ENCODE data around the gene GRK1.

The GRK1 gene

GRCh38 chr13:113665597-113666328 lies 1.3 kb upstream of the GRK1 start:
- DNase-seq = no peak

GRCh38 chr13:113666329-113666670 lies 719 bp upstream of the GRK1 start:
- DNase-seq = no peak

DNA sequence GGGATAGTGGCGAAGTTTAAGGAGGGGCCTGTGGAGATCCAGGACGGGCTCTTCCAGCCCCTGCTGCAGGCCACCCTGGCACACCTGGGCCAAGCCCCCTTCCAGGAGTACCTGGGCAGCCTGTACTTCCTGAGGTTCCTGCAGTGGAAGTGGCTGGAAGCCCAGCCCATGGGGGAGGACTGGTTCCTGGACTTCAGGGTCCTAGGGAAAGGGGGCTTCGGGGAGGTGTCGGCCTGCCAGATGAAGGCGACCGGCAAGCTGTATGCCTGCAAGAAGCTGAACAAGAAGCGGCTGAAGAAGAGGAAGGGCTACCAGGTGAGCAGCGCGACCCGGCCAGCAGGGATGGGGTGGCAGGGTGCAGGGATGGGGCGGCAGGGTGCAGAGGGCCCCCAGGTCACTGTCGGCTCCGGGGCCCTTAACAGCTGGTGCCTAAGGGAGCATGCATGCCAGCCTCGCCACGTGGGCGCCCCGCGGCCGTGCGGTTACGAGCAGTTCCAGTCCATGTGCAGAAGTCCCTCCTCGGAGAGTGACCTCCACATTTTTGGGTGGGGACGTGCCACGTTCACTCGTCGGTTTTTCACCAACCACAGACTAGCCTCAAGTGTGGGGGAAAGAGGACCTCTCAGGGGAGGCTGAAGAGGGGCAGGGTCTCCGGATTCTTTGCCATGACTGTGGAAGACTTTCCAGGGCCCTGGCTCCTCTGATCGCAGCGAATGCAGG lies 912 bp downstream of the GRK1 start:
- no peak for DNase-seq

- no peak for DNase-seq
Observed at GRCh38 chr13:113668491-113668971, 1.5 kb downstream of the GRK1 start.

DNA sequence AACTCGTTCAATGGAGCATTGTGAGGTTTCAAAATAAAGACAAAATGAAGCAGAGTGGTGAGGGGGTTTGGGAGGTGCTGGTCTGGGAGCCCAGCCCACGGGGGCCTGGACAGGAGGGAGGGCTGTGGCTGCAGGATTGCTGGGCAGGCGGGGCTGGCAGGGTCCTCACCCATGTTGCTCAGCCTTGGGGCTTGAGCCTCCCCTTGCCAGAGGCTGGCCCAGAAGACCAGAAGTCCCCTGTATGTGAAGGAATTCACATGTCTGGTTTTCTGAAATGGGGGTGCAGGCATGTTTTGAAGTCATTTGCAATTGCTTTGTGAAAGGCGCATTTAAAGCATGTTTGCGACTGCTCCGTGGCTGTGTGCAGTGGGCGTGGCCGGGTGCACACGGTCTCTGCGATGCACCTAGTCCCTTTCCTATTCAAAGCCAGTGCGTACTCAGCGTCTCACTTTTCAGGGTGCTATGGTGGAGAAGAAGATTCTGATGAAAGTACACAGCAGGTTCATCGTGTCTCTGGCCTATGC lies 2.3 kb downstream of the GRK1 start:
- no peak for DNase-seq

GRCh38 chr13:113669755-113670341 lies 2.8 kb downstream of the GRK1 start:
- no peak for DNase-seq

GRCh38 chr13:113670541-113670940 lies 3.5 kb downstream of the GRK1 start:
- no peak for DNase-seq

- no peak for DNase-seq
Observed at GRCh38 chr13:113671066-113672001, 4.3 kb downstream of the GRK1 start.

GRCh38 chr13:113672002-113672651 lies 5.1 kb downstream of the GRK1 start:
- DNase-seq = no peak

- DNase-seq = no peak
Observed at GRCh38 chr13:113722921-113723320, 55.9 kb downstream of the GRK1 start.

DNA sequence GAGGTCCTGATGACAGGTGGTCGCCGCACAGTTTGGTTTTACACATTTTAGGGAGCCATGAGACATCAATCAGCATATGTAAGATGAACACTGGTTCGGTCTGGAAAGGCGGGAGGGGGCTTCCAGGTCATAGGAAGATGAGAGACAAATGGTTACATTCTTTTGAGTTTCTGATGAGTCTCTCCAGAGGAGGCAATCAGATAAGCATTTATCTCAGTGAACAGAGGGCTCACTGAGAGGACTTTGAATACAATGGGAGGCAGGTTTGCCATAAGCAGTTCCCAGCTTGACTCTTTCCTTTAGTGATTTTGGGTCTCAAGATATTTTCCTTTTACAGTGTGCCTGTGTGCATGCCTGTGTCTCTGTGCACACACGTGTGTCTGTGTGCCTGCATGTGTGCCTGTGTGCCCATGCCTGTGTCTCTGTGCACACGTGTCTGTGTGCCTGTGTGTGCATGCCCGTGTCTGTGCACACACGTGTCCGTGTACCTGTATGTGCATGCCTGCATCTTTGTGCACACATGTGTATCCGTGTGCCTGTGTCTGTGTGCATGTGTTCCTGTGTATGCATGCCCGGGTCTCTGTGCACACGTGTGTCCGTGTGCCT lies 56.5 kb downstream of the GRK1 start:
- no peak for DNase-seq

GRCh38 chr13:113724016-113724758 lies 57.2 kb downstream of the GRK1 start:
- DNase-seq = no peak

DNA sequence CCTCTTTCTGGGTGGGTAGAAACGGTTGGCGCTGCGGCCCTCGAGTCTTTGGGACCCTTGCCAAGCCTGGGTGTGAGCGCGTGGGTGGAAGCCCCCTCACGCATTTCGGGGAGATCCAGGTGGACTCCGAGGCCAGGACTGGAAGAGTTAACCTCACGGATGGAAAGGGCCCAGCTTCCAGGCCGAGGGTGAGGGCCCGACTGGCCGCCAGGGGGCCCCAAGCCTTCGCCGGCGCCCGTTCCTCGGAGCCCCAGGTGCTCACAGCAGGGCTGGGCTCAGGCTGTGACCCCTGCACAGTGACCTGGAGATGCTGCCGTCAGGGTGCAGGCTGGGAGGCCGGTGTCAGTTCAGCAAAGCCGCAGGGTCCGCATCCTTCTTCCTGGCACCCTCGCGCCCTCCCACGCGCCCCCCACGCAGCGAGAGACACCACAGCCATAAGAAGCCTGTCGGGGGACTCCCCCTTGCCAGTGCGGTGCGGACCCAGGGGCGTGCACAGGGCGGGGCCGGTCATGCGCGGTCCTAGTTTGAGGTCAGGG lies 57.8 kb downstream of the GRK1 start:
- peak; percentile 17 to 91 (median 73) for DNase-seq

DNA sequence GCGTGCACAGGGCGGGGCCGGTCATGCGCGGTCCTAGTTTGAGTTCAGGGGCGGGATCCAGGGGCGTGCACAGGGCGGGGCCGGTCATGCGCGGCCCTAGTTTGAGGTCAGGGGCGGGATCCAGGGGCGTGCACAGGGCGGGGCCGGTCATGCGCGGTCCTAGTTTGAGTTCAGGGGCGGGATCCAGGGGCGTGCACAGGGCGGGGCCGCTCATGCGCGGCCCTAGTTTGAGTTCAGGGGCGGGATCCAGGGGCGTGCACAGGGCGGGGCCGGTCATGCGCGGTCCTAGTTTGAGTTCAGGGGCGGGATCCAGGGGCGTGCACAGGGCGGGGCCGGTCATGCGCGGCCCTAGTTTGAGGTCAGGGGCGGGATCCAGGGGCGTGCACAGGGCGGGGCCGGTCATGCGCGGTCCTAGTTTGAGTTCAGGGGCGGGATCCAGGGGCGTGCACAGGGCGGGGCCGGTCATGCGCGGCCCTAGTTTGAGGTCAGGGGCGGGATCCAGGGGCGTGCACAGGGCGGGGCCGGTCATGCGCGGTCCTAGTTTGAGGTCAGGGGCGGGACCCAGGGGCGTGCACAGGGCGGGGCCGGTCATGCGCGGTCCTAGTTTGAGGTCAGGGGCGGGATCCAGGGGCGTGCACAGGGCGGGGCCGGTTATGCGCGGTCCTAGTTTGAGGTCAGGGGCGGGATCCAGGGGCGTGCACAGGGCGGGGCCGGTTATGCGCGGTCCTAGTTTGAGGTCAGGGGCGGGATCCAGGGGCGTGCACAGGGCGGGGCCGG lies 58.5 kb downstream of the GRK1 start:
- peak in 14 of 56 donors; percentile 21 to 89 (median 70) for DNase-seq

GRCh38 chr13:113726106-113726821 lies 59.2 kb downstream of the GRK1 start:
- DNase-seq = peak in 35 of 56 donors; percentile 10 to 65 (median 33)

GRCh38 chr13:113726961-113727411 lies 60.0 kb downstream of the GRK1 start:
- no peak for DNase-seq

DNA sequence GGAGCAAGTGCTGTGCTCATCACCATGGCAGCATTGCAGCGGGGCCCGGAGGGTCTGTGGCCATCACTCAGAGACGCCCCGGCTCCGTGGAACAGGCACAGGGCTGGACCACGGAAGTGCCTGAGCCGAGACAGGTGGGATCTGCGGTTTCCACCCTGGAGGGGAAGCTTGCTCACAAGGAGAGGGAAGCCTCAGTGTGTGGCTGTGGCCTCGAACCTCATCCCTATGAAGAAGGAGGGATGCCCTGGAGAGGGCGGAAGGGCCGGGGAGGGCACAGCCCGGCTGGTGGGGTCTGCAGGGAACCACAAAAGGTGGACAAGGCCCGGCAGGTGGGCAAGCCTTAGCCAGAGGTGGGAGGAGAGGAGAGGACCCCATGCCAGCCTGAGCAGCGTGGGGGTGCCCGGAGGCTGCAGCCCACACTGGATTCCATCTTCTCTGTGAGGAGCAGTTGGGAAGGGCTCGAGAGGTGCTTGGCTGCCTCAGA lies 61.6 kb downstream of the GRK1 start:
- DNase-seq = no peak
